Measurements from ENCODE around the gene YRDC. TPM values are rescaled to one million over a fixed set of nuclear protein-coding genes. Genes with fewer than 3 reads are reported as not detected.

YRDC gene
- total RNA-seq, 2 experiments from 2014 or later: 12.0 to 13.8 TPM

DNA sequence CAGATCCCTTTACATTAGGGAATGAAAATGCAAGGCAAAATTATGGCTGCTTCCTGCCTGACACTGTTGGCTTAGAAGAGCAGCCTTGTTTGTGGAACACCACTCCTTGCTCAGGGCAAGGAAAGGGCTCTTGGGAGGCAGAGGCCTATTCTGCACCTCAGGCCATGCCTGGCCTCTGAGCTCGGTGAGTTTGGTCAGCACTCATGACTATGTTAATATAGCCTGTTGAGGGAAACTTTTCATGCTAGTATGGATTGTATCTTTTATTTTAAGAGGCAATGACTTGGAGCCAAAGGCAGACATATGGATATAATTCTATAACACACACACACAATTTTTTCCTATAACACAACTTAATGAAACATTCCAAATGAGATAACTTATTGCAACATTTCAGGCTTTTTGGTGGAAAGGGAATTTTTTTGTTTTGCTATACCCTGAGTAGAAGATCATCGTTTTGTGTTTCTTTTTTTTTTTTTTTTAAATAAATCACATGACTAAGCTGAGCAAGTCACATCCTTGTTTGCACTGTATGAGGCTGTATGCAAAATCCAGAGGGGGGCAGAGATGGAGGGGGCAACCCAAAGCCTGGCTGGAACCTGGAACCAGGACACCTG is 5.6 kb upstream of the YRDC start:
- Mint-ChIP-seq H3K36me3 (ENCODE audit: low read depth) (peaks cover 11% of the 10 kb centered on the region), H3K27me3 (no peaks in the 10 kb centered on the region), H3K4me1 (peaks cover 22% of the 10 kb centered on the region), H3K27ac (no peak overlapping the region), H3K4me3 (no peak overlapping the region), H3K9me3 (no peaks in the 10 kb centered on the region)
- ChIA-PET CTCF (interaction anchor here (2.1 kb wide), 1 partner anchor 46 kb away, joined by 6 read pairs; the partner anchor contains the start of gene MTF1), POLR2A (no interaction called here)
- DNase-seq: no peak

DNA sequence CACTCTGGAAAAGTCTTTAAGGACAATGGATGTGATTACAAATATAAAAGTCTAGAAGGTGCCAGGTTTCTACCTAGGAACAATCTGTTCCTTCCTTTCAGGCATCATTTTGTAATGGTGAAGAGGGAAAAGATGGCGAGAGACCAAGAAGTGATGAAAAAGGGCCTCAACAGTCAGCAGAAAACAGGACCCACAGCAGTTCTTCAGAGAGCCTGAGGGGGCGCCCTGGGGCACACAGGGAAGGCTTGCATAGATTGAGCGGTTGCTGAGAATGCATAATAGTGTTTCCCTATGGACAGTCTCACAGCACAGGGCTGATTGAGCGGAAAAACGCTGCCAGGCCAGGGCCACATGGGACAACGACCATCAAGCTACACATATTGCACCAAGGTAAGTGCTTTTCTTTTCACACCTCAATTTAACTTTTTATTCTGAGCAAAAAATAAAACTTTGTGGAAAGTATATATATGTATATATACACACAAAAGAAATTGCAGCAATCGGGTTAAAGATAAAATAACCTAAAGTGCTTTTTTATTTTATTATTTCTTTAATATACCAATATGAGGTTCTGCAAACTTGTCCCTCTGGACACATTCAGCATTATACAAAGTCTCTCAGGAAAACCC is 3.1 kb upstream of the YRDC start:
- POLR2A ChIA-PET: no interaction called here
- peak overlapping the region; percentile 54 for H3K27ac Mint-ChIP-seq
- H3K4me3 Mint-ChIP-seq: no peak overlapping the region
- no peaks in the 10 kb centered on the region for H3K9me3 Mint-ChIP-seq
- H3K27me3 Mint-ChIP-seq: no peaks in the 10 kb centered on the region
- peaks cover 33% of the 10 kb centered on the region for H3K4me1 Mint-ChIP-seq
- peaks cover 19% of the 10 kb centered on the region for H3K36me3 Mint-ChIP-seq (ENCODE audit: low read depth)
- DNase-seq: peak; percentile 68
- CTCF ChIA-PET: interaction anchor here (0.8 kb wide), 1 partner anchor 10 kb away, joined by 3 read pairs; no protein-coding TSS in a partner anchor

DNA sequence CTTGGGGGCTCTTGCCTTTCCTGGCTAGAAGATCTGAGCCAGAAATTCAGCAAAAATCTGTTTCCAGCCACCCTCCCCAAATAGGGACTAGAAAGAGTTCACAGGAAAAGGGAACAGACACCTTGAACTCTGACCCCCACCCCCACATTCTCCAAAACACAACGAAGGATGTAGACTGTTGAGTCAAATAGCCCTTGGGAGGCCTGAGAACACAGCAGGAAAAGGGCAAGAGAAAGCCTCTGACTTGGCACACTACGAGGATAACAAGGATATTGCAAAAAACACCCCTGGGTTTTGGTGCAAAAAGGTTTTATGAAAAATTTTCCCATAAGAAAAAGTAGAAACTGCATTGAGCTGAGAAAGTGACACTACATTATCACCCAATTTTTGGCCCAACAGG is 1.9 kb upstream of the YRDC start:
- Mint-ChIP-seq H3K36me3 (ENCODE audit: low read depth) (peaks cover 24% of the 10 kb centered on the region), H3K4me1 (peaks cover 42% of the 10 kb centered on the region), H3K27me3 (no peaks in the 10 kb centered on the region), H3K9me3 (no peaks in the 10 kb centered on the region), H3K27ac (no peak overlapping the region), H3K4me3 (no peak overlapping the region)
- CTCF ChIA-PET: no interaction called here
- DNase-seq: no peak
- POLR2A ChIA-PET: no interaction called here

DNA sequence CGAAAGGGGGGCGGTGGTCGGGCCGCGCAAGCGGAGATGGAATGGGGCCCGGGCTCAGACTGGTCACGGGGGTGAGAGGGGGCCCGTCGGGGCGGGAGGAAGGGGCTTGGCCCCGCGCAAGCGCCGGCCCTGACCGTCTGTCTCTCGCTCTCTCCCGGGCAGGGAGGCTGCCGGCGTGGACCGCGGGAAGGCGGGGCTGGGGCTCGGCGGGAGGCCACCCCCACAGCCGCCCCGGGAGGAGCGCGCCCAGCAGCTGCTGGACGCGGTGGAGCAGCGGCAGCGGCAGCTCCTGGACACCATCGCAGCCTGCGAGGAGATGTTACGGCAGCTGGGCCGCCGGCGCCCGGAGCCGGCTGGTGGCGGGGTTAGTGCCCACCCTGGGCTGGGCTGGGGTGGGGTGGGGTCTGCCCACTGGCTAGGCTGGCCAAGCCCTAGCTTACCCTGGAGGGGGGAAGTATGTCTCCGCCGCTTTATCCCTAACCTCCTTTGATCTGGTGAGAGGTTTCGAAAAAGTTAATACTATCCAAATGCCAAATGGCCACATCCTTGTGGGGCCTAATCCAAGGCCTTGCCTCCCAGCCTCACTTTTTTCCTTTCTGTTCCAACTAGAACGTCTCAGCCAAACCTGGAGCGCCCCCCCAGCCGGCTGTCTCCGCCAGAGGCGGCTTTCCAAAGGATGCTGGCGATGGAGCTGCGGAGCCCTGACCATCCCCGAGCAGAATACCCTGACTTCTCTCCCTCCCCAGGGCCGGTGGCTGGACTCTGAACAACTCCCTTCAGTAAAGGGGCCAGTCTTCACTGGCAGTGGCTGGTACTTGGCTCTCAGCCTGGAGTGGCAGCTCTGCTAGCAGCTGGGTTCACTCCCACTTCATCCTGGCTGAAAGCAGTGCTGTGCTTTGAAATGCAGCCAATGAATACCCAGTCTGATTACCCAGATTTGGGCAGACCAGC is 636 bp upstream of the YRDC start:
- ChIA-PET CTCF (interaction anchor here (1.0 to 2.5 kb wide), 3 partner anchors 43 to 118 kb away, joined by 4 to 16 read pairs (median 5); partner anchors contain the start of gene MTF1), POLR2A (interaction anchor here (0.6 to 1.1 kb wide), 2 partner anchors 50 to 171 kb away, joined by 3 to 8 read pairs; partner anchors contain the start of gene MTF1)
- Mint-ChIP-seq H3K4me3 (peak overlapping the region; percentile 95), H3K36me3 (ENCODE audit: low read depth) (peaks cover 34% of the 10 kb centered on the region), H3K9me3 (no peaks in the 10 kb centered on the region), H3K27ac (peak overlapping the region; percentile 96), H3K27me3 (no peaks in the 10 kb centered on the region), H3K4me1 (peaks cover 42% of the 10 kb centered on the region)
- DNase-seq: no peak

DNA sequence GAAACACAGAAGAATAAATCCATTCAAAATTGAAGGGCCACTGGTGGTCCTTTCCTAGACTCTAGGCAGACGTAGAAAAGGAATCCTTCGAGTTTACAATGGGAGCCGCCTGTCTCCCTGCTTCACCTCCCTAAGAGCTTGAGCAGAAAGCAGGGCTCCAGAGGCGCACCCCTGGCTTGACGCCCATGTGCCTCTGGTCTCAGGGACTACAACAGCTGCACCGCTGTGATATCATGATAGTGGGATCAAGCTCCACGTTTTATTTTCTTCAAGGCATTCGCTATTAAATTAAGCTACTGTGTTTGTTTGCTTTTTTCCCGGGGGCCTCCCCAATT is 821 bp downstream of the YRDC start:
- H3K9me3 Mint-ChIP-seq: no peaks in the 10 kb centered on the region
- ChIA-PET POLR2A (interaction anchor here (0.6 kb wide), 1 partner anchor 176 kb away, joined by 6 read pairs; no protein-coding TSS in a partner anchor), CTCF (interaction anchor here (0.7 to 2.5 kb wide), 5 partner anchors 9 to 52 kb away, joined by 3 to 16 read pairs (median 3); partner anchors contain the start of gene MTF1)
- no peaks in the 10 kb centered on the region for H3K27me3 Mint-ChIP-seq
- DNase-seq: no peak
- H3K4me1 Mint-ChIP-seq: peaks cover 42% of the 10 kb centered on the region
- H3K27ac Mint-ChIP-seq: peak overlapping the region; percentile 88
- H3K4me3 Mint-ChIP-seq: peak overlapping the region; percentile 85
- peaks cover 40% of the 10 kb centered on the region for H3K36me3 Mint-ChIP-seq (ENCODE audit: low read depth)

DNA sequence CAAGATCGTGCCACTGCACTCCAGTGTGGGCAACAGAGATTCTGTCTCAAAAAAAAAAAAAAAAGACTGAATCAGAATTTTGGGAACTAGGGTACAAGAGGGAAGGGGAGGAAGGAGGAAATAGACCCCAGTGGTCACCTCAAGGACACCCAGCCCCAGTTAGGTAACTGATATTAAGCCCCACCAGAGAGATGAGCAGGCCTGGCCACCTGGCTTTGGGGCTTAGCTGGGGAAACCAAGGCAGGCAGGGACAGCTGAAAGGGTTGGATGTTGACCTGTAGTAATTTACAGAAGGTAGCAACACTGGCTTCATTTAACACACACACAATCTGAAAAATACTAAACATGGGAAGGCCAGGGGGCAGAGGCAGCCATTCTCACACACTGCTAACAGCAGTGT is 5.6 kb downstream of the YRDC start:
- H3K4me3 Mint-ChIP-seq: no peak overlapping the region
- H3K27me3 Mint-ChIP-seq: no peaks in the 10 kb centered on the region
- POLR2A ChIA-PET: no interaction called here
- CTCF ChIA-PET: interaction anchor here (0.7 kb wide), 1 partner anchor 108 kb away, joined by 3 read pairs; no protein-coding TSS in a partner anchor
- H3K4me1 Mint-ChIP-seq: peaks cover 18% of the 10 kb centered on the region
- peaks cover 39% of the 10 kb centered on the region for H3K36me3 Mint-ChIP-seq (ENCODE audit: low read depth)
- DNase-seq: no peak
- H3K27ac Mint-ChIP-seq: peak overlapping the region; percentile 33
- H3K9me3 Mint-ChIP-seq: no peaks in the 10 kb centered on the region

DNA sequence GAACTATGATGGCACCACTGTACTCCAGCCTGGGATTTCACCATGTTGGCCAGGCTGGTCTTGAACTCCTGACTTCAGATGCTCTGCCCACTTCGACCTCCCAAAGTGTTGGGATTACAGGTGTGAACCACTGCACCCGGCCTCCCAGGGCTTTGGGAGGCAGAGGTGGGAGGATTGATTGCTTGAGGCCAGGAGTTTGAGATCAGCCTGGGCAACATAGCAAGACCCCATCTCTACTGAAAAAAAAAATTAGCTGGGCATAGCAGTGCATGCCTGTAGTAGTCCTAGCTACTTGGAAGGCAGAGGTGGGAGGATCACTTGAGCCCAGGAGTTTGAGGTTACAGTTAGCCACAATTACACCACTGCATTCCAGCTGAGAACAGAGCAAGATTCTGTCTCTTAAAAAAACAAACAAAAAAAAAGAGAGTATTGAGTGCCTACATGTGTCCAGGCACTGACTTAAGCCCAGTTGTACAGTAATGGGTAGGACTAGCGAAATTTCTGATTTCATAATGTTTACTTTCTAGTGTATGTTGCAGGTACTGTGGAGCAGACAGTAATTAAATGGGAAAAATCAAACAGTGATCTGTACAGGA is 10.2 kb downstream of the YRDC start:
- Mint-ChIP-seq H3K4me3 (no peak overlapping the region), H3K36me3 (ENCODE audit: low read depth) (peaks cover 8% of the 10 kb centered on the region), H3K27ac (no peak overlapping the region), H3K4me1 (peaks cover 15% of the 10 kb centered on the region), H3K9me3 (no peaks in the 10 kb centered on the region), H3K27me3 (peaks cover 14% of the 10 kb centered on the region)
- DNase-seq: no peak
- POLR2A ChIA-PET: no interaction called here
- CTCF ChIA-PET: interaction anchor here (1.4 to 1.8 kb wide), 2 partner anchors 9 to 62 kb away, joined by 7 read pairs; partner anchors contain the start of genes C1orf122, MTF1 and YRDC

DNA sequence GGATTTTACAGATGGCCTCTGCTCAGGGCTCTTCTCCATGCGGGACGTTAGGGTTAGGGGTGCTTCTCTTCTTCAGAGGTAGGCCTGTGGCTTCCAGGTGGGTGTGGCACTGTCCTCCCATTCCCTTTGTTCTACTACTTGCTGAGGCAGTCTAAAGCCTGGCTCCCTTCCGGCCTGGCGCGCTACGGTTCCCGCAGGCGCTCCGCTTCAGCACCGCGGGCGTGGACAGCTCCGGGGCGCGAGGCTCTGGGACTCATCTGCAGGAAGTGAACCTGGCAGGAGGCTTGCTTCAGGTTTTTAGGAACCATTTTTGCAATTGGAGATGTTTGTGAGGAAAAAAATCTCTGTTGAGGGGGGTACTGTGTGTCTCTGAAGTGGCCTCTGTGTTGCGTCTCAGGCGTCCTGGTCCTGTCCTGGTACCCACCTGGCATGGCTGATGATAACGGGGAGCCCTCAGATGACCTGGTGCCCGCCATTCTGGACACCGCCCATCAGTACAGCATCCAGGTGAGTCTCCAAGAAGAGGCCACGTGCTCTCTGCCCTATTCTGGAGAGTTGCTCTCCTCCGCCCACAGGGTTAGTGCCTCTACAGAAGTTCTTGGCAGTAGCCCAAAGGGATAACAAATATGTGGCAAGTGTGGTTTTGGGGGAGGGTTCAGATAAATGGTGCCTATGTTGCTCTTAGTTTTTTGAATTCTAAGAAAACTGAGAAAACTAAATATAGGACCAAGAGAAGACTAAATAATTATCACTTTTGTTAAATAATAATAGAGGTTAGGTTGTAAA is 12.5 kb downstream of the YRDC start:
- H3K4me1 Mint-ChIP-seq: peaks cover 15% of the 10 kb centered on the region
- ChIA-PET POLR2A (interaction anchor here (0.6 kb wide), 1 partner anchor 1058 kb away, joined by 8 read pairs; no protein-coding TSS in a partner anchor), CTCF (no interaction called here)
- no peak overlapping the region for H3K27ac Mint-ChIP-seq
- peaks cover 28% of the 10 kb centered on the region for H3K27me3 Mint-ChIP-seq
- H3K36me3 Mint-ChIP-seq (ENCODE audit: low read depth): no peaks in the 10 kb centered on the region
- no peaks in the 10 kb centered on the region for H3K9me3 Mint-ChIP-seq
- H3K4me3 Mint-ChIP-seq: peak overlapping the region; percentile 68
- peak; percentile 54 for DNase-seq

DNA sequence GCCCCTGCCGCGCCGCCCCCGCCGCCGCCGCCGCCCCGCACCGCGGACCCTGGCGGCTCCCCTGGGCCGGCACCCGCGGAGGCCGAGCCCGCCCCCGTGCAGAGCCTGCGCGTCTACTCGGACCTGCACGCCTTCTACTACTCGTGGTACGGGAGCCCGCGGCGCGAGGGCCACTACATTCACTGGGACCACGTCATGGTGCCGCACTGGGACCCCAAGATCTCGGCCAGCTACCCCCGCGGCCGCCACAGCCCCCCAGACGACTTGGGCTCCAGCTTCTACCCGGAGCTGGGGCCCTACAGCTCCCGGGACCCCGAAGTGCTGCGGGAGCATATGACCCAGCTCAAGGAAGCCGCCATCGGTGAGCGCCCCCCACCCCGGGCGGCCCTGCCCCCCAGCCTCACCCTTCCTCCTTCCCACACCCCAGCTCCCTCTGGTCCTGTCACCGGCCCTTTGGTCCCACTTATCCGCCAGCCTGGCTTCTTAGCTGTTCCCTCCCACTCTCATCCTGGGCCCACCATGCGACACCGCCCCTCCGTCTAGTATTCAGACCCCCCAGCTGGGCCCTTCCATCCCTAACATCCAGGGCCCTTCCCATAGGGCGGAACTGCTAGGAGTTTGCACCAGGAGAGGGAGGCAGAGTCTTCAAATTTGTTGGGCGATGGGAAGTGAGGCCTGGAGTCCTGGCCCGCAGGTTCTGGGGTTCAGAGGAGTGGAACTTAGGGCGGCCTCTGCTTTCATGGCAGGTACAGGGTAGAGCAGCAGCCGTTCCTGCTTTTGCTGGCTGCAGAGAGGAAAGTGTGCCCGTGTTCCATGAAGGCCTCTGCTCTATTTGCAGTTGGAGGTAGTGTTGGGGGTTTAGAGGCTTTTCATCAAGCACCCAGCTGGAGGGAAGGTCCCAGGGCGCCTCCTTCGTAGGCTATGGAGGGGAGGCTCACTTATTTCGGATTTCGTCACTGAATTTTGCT is 13.4 kb downstream of the YRDC start:
- Mint-ChIP-seq H3K27me3 (peaks cover 35% of the 10 kb centered on the region), H3K27ac (no peak overlapping the region), H3K4me3 (peak overlapping the region; percentile 68), H3K36me3 (ENCODE audit: low read depth) (no peaks in the 10 kb centered on the region), H3K9me3 (no peaks in the 10 kb centered on the region), H3K4me1 (peaks cover 15% of the 10 kb centered on the region)
- ChIA-PET POLR2A (no interaction called here), CTCF (no interaction called here)
- no peak for DNase-seq

DNA sequence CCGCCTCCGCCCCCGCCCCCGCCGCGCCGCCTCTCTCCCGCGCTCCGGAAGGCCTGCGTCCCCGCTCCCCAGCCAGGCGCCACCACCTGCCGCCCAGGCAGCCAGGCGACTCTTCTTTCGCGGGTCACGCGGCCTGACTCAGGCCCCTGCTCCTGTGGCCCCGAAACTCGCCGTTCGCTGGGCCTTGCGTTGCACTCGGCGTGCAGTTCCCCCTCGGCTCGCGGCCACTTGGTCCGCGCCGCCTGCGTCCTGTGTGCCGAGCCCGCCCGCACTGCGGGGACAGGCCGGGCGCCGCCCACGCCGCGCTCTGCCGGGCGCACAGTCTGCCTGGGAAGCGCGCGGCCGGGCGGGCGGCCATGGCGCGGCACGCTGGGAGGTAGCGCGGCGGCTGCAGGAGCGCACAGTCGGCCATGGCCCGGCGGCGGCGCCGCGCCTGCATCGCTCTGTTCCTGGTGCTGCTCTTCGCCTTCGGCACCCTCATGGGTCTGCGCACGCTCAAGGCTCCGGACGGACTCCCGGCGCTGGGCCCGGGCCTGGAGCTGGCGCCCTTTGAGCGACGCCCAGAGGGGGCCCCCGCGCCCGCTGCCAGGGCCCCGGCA is 14.1 kb downstream of the YRDC start, which contains the start of gene MANEAL:
Gene MANEAL (plus strand): TSS at position 75 of the 599 bp plus-strand sequence. CDS start 336 bp downstream, at position 411.
- no peaks in the 10 kb centered on the region for H3K36me3 Mint-ChIP-seq (ENCODE audit: low read depth)
- DNase-seq: peak; percentile 23
- CTCF ChIA-PET: interaction anchor here (0.5 kb wide), 1 partner anchor 1268 kb away, joined by 3 read pairs; no protein-coding TSS in a partner anchor
- H3K27me3 Mint-ChIP-seq: peaks cover 38% of the 10 kb centered on the region
- no peaks in the 10 kb centered on the region for H3K9me3 Mint-ChIP-seq
- no peak within 1 kb of the TSS for H3K27ac Mint-ChIP-seq
- peaks cover 15% of the 10 kb centered on the region for H3K4me1 Mint-ChIP-seq
- POLR2A ChIA-PET: no interaction called here
- peak within 1 kb of the TSS; percentile 68 for H3K4me3 Mint-ChIP-seq
